GM21367 (cell line): Measurements from ENCODE around the gene AKAP6.
"Not testable (repeated sequence)": the region's sequence is repeated elsewhere in the genome, so short reads cannot be mapped to it uniquely, and the experiment has no call there.

ENCODE experiments used
- ATAC-seq: cut with Tn5 transposase; IDR thresholded peaks from one replicate; pipeline ENCODE4 v1.9.1; 2021; ENCODE audit not compliant: unreplicated experiment

The AKAP6 gene

DNA sequence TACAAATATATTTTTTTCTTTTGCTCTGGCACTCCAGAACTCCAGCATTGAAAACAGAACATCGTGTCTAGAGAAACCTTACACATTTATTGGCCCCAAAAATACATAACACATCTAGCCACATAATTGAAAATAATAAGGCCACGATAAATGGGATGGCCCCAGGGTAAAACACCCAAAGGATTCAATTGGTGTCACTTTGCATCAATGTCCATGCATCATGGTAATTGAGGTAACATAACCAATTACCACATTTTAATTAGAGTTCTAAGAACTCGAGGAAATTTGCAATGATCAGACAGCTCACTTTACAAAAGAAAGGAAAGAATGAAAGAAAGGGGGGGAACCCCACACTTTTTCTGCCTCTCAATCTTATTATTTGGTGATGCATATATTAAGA lies 457.8 kb downstream of the AKAP6 start:
- ATAC-seq: no peak

DNA sequence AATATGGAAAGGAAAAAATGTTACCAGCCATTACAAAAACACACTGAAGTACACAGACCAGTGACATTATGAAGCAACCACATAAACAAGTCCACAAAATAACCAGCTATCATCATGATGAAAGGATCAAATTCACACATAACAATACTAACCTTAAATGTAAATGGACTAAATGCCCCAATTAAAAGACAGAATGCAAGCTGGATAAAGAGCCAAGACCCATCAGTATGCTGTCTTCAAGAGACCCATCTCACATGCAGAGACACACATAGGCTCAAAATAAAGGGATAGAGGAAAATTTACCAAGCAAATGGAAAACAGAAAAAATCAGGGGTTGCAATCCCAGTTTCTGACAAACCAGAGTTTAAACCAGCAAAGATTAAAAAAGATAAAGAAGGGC lies 463.9 kb downstream of the AKAP6 start:
- ATAC-seq: not testable (repeated sequence)

DNA sequence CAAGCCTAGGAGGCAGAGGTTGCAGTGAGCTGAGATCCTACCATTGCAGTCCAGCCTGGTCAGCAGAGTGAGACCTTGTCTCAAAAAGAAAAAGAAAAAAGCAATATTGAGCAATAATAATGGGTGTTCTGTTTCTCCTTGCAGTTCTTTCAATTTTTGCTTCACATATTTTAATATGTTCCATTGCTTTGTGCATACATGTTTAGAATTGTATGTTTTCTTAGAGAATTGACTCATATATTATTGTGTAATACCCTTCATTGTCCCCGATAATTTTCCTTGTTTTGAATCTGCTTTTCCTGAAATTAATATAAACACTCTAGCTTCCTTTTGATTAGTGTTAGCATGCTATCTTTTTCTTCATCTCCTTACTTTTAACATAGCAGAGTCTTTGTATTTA lies 471.2 kb downstream of the AKAP6 start:
- ATAC-seq: no peak

DNA sequence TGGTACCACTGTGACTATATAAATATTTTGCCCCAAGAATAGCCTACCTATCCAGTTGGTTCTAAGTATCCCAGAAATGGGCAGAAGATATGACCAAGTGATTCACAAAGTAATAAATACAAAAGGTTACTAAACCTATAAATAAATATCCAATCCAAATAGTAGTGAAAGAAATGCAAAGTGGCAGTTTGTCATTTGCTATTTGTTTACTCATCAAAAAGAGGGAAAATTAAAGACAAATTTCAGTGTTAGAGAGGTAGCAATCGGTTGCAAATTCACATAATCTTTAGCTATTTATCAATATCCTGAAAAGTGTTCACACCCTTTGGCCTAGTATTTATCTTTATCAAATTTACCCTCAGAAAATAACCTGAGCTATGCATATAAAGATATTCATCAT lies 473.2 kb downstream of the AKAP6 start:
- ATAC-seq: no peak

DNA sequence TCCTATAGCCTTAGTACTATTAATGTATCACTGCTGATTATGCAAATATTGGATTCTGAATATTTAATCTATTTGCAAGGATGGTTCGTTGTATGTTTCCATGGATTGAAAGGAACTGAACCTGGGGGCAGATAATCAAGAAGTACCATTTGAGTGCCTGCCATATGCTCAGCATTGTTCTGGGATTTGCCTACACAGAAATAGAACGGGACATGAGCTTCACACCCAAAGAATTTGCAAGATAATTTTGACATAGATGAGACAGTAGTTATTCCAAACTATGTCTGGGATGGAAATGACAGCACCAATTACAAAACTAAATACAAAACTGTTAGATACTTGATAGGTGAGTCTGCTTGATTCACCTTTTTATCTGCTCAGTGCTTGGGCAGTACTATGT lies 476.9 kb downstream of the AKAP6 start:
- ATAC-seq: no peak

DNA sequence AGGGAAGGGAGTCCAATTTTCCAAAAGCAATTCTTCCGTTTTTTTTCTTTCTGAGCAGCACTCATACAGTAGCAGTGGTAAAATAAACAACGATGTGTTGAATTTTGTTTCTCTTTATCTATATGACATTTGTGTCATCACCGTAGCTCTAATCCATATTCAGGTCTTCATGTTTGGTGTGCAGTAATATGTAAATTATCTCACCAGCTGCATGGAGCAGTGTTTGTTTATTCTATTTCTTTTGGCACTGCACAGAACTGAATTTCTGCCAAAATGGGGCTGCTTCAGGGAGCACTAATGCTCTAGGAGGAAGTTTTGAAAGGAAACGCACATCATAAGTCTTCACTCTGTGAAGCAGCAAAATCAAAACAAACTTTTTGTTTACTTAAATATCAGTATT lies 479.5 kb downstream of the AKAP6 start:
- ATAC-seq: no peak

DNA sequence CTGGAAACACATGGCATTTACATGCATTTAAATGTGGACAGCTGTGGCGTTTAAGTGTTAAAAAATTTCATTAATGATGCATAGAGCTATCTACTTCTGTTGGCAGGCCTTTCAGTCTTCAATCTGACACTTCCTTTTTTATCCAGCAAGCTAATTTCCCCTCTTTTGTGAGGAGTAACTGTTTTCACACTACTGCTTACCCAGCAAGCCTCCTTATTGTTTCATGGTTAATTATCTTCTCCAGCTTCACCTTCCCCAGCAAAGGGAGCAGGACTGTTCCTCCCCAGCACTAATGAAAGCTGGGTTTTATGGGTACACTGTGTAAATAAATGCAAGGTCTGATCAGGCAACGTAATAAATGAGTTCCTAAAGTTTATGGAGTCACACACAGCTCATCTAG lies 480.2 kb downstream of the AKAP6 start:
- ATAC-seq: no peak

DNA sequence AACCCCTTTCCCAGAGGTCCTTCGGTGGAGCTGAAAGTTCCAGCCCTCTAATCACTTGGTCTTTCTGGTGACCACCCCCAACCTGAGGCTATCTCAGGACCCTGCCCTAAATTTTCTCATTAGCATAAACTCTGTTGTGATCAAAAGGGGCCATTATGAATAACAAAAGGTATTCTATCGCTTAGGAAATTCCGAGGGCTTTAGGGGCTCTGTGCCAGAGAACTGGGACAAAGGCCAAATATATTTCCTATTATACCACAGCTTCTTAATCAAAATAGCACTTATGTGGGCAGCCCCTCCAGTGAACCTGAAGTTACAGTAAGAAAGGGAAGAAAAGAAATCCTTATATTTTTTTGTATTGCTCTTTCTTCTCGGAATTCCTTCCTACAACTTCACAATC lies 484.3 kb downstream of the AKAP6 start:
- no peak for ATAC-seq

DNA sequence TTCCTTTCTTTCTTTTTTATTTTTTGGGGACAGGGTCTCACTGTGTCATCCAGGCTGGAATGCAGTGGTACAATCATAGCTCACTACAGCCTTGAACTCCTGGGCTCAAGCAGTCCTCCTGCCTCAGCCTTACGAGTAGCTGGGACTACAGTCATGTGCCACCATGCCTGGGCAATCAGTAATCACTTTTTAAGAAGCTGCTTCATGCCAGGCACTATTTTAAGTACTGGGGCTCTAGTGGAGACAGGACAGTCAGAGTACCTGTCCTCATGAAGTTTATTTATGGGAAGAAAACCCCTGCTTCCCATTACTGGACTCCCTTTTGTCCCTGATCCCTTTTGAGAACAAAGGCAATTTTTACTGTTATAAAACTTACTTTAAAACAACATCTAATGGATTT lies 485.6 kb downstream of the AKAP6 start:
- no peak for ATAC-seq

DNA sequence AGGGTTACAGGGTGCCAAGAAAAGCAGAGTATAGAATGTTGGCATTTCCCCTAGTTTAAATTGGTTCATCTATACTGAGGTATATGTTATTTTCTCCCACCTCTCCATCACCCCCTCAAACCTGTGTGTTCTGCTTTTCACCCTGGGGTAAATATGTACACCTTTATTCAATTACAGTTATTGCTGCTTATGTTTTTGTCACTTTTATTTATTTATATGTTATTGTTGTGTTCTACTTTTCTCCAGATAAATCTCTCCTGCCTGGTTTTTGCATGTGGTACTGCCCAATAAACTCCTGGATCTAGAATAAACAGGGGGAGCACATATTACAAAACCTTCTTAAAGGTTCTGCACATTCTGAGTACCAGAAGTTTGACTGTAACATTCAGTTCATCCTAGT lies 487.5 kb downstream of the AKAP6 start:
- ATAC-seq: no peak

DNA sequence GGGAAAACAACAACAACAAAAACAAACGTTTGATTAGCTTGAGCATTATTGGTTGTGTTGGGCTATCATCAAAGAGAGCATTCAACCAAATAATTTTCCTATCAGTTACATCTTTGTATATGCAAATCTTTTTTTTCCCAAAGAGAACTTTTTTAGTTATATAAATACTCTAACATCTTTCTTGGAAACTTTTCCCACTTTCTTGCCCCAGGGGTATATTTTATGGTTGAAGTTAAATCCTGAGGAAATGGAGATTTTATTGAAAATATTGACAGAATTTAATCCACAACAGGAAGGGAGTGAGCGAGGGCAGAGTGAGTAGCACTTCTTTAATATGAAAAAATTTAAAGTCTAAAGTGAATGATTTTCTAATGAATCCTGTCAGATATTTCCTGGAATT lies 488.7 kb downstream of the AKAP6 start:
- no peak for ATAC-seq

DNA sequence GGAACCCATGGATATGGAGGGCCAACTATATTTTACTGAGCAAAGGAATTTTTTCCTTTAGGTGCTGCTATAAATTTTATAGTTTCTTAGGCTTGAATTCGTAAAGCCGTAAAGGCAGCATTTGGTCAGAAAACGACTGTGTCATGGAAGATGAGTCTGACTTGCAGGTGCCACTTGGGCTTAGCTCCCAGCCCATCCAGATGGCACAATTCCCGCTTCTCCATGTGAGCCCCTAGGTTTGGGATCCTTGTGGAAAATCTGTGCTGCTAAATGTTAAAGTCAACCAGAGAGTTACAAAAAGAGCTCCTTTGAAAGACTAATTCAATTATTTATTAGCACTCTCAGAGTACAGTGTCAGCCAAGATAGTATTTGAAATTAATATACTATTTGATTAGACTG lies 489.5 kb downstream of the AKAP6 start:
- no peak for ATAC-seq

DNA sequence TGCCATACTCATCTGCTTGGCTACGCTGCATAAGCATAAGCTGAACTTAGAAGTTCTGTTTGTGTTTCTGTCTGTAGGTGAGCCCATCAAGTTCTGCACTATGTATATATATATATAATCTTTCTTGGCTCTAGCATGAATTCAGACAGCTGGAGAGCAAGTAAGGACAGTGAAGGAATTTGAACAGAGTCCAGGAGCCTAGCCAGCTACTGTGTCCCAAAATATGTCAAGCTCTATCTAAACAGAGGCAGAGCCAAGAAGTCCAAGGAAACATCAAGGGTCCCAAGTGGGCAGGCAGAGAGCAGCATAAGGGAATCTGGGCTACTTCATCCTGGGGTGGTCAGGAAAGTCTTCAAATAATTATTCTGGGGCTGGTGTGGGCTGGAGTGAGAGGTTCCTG lies 491.1 kb downstream of the AKAP6 start:
- ATAC-seq: no peak

DNA sequence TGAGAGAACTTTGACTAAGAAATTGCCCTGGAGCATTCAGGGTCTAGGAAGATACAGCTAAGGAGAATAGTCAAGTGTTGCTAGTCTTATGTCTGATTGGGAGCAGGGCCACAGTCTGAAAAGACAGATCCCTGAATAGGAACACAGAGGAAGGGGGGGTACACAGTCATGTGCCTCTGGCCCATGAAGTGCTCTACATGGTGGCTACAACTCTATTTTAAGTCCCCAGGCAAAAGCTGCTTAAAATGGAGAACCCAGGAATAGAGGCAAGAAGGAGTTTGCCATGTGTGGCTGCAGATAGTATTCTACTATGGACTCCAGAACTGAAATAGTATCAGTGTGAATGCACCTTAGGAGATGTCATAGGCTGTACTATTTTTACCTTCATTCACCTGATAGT lies 491.6 kb downstream of the AKAP6 start:
- ATAC-seq: no peak

DNA sequence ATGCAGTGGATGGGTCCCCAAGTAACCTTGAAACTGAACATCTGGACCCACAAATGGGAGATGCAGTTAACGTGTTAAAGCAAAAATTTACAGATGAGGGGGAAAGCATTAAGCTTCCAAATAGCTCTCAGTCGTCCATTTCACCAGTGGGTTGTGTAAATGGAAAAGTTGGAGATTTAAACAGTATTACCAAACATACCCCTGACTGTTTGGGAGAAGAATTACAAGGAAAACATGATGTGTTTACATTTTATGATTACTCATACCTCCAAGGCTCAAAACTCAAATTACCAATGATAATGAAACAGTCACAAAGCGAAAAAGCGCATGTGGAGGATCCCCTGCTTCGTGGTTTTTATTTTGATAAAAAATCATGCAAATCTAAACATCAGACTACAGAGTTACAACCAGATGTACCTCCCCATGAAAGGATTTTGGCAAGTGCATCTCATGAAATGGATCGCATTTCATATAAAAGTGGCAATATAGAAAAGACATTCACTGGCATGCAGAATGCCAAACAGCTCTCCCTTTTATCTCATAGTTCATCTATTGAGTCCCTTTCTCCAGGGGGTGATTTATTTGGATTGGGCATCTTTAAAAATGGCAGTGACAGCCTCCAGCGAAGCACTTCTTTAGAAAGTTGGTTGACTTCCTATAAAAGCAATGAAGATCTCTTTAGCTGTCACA lies 493.0 kb downstream of the AKAP6 start:
- no peak for ATAC-seq

DNA sequence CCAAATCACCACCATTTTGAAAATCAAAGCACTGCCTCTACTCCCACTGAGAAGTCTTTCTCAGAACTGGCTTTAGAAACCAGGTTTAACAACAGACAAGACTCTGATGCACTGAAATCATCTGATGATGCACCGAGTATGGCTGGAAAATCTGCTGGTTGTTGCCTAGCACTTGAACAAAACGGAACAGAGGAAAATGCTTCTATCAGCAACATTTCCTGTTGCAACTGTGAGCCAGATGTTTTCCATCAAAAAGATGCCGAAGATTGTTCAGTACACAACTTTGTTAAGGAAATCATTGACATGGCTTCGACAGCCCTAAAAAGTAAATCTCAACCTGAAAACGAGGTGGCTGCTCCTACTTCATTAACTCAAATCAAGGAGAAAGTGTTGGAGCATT lies 494.6 kb downstream of the AKAP6 start:
- ATAC-seq: no peak

DNA sequence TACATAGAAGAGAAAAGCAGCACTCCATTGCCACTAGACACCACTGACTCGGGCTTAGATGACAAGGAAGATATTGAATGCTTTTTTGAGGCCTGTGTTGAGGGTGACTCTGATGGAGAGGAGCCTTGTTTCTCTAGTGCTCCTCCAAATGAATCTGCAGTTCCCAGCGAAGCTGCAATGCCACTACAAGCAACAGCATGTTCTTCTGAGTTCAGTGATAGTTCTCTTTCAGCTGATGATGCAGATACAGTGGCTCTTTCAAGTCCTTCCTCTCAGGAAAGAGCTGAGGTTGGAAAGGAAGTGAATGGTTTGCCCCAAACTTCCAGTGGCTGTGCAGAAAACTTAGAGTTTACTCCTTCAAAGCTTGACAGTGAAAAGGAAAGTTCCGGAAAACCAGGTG lies 495.1 kb downstream of the AKAP6 start:
- ATAC-seq: no peak

DNA sequence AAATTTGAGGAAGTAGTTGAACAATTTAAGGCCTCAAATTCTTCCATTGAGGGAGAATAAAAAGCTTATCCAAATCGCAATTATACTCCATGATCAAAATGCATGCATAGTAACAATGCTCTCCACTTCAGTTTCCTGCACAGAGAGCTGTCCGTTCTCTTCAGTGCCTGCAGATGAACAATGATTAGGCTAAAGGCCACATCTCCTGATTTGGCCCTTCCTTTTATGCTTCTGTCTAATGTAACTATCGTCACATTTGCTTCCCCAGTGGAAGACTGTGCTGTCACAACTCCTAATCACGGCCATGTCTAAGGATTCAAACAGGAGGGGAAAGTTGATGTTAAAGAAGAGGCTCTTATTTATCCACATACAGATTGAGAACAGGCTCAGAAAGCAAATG lies 496.0 kb downstream of the AKAP6 start:
- no peak for ATAC-seq

DNA sequence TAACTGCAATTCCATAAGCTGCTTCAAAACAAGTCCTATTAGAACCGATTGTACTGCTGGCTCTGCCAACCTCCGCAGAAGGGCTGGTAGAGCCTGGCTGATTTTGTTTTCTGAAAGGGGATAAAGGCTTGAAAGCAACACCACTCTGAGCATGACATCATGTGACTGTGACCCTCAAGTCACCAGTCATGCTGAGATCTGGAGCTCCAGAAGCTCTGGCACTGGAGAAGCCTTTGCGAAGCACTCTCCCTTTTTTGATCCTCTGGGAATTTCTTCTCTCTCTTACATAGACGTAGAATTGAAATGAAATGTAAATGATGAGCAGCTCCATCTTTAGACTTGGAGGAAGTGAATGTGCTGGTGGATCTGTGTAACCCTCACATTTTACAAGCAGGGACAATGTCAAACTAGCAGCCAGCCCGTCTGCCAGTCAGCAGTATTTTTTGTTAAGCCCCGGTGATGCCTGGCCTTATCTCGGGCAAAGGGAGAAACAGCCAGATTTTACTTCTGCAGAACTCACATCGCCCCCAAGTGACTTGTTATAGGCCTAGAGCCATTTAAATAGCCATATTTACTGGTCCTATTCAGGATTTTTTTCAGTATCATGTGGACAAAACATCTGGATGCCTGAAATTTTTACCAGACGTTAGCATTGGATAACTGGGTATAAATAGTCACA lies 497.4 kb downstream of the AKAP6 start:
- no peak for ATAC-seq

DNA sequence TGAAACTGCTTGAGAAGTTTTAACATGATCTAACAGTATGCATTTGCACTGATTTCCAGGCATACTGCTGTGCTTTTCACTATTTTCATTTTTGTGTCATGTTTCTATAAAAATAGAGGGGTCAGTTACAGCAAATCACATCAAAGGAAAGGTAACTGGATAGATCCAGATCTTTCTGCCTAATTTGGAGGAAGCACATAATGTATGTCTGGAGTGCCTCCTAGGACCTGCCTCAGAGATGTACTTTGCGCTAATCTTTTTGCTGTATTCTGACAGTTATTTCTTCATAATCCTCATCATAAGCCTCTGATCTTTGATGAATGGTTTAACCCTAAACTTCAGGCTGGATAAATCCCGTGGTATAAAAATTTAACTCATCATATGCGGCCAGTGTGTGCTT lies 498.4 kb downstream of the AKAP6 start:
- ATAC-seq: no peak

DNA sequence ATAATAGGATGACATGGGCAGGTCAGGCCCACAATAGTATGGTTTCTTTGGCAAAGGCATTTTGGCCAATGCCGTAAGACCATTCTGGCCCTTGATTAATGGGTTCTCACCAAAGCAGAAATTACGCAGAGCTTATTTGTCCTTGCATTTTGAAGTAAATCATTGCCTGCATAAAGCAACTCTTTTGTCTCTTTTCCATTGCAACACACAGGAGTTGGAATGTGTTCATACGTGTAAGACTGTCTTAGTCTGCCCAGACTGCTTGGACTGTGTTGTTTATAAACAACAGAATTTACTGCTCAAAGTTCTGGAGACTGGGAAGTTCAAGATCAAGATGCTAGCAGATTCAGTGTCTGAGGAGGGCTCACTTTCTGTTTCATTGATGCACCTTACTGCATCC lies 506.8 kb downstream of the AKAP6 start:
- no peak for ATAC-seq

DNA sequence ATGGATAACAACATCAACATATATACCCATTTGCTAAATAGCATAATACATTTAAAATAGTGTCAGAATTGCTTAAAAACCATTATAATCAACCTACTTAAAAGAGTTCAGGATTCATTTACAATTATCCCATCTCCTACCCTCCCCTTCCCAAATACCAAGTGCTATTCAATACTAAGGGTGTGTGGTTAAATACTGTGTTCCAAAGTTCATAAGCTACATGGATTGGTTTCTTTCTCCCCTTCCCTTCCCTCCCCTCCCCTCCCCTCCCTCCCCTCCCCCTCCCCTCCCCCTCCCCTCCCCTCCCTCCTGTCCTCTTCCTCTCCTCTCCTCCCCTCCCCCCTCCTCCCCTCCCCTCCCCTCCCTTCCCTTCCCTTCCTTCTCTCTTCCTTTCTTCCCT lies 512.6 kb downstream of the AKAP6 start:
- no peak for ATAC-seq

DNA sequence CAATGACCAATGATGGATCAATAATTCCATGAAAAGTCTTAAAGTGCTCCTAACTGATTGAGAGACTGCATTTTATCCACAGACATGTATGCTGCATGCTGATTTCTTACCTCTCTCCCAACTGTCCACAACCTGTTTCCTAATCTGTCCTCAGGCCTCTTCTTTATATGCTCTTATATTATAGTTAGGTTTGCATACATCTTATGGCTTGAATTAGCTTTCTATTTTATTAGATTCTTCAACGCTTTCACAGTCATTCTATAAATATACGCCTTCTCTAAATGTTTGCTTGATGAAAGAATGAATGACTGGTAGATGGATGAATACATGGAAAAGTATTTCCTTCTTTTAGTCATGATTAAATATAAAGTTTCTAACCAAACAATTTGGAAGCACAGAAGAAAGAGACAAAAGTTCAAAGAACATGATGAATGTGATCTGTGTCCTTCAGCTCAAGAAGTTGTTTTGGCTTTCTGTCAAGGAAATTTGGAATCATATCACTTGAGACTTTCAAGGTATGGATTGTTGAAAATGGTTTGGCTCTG lies 517.8 kb downstream of the AKAP6 start:
- no peak for ATAC-seq
